HG03469 (cell line): Measurements from ENCODE around the gene IQGAP3.

Experiments used
- ATAC-seq: cut with Tn5 transposase; IDR thresholded peaks from one replicate; pipeline ENCODE4 v1.9.1; 2021; ENCODE audit warnings: mild to moderate bottlenecking, moderate library complexity, moderate number of reproducible peaks; ENCODE audit not compliant: unreplicated experiment

Gene IQGAP3

DNA sequence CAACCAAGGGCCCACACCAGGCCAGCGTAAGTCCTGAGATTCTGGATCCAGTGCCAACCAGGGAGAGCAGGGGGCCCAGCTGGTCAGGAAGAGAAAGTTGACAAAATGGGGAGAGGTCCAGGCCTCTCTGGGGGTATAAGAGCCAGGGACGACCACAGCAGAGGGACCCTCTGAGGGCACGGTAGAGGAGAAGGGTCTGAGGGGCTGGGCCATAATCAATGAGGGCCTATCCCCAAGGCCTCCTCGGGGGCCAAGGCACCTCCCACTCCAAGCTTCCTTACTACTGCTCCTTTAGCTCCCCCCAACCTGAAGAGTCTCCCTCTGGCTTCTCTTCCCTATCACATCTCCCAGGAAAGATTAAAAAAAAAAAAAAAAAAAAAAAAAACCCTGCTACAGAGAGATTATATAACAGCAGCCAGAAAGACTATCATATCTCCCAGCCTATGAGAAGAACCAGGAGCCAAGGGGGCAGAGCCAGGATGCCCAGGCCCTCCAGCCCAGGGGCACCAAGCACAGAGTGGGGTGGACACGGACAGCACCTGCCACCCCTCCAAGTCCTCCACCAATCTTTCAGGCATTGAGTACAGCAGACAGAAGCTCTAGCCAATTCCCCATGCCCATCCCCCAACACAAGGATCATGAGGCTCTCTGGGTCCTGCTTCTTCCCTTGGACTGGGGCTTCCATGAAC, 74.5 kb downstream of the IQGAP3 start:
- no peak for ATAC-seq

DNA sequence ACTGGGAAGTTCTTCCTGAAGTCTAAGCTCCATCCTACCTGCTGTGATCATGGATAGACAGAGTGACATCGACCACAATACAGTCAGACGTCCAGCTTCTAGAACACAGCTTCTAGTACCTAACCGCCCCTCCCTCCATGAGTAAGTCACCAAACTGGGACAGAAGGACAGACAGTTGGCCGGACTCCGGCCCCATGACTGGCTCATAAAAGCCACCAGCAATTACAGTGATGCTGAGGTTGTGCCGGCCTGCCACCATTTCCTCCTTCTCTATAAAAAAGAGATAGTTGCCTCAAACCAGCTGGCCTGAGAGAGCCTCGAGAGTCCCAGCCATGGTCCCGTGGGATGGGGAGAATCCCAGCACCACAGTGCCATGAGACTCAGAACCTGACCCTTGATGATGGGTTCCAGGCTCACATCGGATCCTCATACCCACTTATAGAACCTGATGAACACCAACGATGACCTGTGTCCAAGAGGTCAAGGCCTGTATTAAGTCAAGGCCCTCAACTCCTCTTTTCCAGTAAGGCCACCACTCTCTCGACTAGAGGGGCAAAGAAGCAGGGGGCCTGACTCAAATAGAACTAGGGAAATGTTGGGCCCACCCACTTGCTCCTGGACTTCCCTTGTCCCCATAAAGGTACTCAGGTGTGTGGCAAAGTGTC, 75.2 kb downstream of the IQGAP3 start:
- ATAC-seq = no peak

DNA sequence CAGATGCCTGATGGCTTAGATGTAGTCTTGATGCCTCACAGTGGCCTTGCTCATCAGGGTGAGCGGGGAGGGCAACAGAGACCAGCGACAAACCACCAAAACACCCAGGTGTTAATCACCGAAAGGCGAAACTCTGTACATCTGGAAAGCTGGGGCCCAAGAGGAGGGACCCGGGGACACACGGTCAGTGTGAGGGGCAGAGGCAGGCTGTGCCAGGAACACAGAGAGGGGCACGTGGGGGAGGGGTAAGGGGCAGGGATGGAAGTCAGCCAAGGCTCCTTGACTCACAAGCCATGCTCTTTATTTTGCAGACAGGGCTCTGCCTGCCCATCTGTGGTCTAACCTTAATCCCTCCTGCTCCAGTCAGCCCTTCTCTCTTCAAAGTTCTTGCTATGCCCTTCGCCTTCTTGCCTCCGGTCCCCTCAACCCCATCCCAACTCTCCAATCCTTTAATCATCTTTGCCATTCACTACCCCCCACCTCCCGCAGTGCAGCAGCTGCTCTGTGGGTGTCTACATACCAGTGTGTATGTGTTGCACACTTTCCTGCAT, 76.1 kb downstream of the IQGAP3 start:
- no peak for ATAC-seq

DNA sequence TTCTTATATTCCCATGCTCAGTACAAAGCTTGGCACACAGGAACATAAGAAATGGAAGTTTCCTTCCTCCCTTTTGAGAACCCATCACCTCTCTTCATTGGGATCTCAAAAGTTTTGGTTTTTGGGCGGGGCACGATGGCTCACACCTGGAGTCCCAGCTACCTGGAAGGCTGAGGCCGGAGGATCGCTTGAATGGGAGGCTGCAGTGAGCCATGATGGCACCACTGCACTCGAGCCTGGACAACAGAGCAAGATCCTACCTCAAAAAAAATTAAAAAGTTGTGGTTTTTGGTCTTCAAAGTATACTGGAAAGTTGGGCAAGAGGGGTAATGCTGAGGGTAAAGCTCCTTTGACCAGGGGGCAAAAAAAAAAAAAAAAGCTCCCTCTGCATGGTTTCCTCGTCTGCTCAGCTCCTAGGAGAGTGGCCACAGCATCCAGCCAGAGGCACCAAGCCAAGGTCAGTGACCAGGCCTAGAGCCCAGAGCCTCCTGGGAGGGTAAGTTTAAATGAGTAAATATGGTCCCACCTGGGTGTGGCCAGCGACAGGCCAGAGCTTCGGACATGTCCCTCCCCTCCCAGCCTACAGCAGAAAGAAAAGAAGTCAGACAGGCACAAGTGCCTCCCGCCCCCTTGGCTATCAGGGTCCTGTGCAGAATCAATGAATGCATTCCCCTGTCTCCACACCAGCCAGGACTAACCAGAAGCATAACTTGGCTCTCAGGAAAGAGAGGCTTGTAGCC, 76.8 kb downstream of the IQGAP3 start:
- no peak for ATAC-seq

DNA sequence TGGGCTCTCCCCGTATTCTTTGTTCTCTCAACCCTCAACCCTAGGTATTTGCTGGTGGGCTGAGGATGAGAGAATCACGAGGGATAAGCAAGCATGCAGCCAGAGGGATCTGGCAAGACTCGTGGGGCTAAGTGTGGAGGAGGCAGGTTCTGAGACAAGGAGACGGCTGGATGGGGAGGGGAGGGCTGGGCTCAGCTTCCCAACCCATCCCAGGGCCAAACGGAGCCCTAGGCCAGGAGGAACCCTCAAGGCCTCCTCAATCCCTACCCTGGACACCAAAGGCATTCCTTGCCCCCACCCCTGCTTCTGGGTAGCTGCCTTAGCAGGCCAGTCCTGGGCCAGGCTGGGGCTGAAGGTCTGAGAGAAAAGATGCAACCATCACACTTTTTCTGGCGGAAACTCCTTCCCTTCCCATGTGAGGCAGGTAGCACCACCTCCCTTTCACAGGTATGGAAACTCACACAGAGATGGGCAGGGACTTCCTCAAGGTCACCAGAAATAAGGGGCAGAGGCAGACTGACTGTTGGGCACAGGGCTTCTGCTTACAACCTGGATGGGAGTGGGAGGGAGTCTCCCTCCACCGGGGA, 78.0 kb downstream of the IQGAP3 start:
- ATAC-seq = no peak

DNA sequence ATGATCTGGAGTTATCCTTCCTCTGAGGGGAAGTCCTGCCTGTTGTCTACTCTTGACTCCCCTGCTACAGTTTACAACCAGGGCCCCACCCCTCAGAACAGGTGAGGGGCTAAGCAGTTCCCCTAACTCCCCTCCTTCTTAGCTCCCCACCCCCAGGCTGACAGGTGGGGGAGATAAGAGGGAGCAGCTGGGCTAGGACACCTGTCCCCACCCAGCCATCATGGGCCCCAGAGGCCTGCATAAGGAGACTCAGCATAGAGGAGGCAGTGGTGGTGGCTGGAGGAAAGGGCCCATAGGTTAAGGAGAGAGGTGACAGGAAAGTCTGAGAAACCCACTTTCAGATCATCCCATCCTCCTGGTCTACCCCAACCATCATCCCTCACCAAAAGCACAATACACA, 78.6 kb downstream of the IQGAP3 start:
- no peak for ATAC-seq

DNA sequence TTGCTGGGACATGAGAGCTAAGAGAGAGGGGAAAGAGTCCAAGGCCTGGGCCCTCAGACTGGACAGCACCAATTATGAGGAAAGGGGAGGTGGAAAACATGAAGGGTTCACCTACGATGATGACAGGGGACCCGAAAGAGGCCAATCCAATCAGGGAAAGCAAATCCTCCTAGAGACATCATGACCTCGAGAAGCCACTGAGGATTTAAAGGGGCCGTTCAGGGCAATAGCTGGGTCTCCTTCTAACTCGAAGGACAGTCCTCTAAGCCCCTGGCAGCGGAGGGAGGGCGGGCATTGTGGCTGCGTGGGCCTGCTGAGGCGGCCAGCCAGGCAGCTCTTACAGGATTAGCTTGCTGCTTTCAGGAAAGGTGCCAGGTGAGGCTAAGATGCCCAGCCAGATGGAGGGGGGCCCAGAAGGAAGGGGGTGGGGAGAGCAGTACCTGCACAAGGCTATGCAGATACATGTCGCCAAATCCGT, 79.2 kb downstream of the IQGAP3 start:
- no peak for ATAC-seq

DNA sequence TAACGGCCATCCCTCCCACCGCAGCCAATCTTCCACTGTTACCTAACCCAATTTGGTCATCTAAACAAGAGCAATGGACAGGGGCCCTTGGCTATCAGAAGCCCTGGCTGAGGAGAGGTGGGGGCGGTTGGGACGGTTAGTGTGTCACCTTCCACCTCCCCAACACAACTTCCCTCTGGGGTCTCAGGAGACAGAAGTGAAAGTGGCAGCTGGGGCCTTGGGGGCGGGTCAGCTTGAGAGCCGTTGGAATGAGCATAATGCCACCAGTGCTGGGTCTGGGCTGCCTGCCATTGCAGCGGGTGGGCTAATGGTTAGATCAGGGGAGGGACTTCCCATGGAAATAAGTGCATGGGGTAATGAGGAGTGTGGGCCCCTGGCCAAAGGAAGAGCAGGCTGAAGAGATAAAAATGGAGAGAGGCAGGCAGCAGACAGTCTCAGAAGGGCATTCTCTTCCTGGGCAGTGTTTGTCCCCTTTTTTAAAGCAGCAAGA, 79.7 kb downstream of the IQGAP3 start:
- no peak for ATAC-seq

DNA sequence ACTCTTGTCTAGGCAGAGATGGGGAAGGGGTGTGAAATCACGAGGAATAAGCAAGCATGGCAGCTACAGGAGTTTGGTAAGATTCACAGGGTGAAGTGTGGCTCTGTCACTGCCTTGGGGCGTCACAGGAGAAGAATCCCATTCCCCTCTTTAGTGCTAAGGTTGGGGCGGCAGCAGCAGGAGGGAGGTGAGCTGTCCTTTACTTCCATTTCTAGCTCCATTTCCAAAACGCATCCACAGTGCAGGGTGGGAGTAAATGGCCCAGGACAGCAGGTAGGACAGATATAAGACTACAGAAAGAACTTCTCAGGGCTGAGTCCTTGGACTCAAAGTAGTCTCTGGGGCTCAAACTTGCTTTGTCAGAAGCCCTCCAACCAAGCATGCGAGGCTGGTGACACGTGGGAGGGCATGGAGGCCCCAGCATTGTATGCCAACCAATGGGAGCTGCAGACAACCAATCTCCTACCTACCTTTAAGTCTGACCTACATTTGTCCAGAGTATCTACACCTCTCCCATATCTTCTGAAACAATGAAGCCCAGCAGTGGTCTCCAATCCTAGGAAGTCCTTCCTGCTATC, 80.3 kb downstream of the IQGAP3 start:
- no peak for ATAC-seq

DNA sequence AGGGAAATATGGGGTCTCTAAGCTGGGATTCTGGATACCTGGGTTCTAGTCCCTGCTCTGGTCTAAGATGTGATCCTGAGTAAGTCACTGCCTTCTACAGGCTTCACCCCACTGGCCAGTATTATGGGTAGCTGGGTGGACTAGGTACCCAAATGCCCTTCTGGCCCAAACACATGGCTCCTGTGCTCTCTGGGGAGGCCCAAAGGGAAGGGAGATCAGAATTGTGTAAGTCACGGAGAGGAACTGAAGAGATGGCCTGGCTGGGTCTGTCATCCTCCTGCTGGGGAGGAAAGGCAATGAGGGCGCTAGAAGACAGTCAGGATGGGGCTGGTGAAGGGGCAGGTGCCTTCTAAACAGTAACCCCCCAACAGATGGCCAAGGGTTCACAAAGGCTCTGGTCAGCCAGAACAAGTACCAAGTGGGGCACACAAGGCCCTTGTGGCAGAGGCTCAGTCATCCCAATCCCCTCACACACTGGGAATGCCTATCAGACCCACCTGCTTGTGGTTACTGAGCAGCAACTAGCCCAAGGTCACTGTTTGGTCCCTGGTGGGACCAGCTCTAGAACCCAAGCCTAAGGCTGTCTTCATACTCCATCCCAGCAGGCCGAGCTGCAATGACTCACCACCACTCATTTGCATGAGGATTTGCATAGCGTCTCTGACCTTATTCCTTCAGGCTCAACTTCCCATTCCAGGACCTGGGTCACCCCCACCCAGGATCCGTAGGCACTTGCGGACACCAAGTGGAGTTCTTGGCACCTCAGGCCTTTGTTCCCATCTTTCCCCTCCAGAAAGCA, 81.0 kb downstream of the IQGAP3 start:
- ATAC-seq = no peak

DNA sequence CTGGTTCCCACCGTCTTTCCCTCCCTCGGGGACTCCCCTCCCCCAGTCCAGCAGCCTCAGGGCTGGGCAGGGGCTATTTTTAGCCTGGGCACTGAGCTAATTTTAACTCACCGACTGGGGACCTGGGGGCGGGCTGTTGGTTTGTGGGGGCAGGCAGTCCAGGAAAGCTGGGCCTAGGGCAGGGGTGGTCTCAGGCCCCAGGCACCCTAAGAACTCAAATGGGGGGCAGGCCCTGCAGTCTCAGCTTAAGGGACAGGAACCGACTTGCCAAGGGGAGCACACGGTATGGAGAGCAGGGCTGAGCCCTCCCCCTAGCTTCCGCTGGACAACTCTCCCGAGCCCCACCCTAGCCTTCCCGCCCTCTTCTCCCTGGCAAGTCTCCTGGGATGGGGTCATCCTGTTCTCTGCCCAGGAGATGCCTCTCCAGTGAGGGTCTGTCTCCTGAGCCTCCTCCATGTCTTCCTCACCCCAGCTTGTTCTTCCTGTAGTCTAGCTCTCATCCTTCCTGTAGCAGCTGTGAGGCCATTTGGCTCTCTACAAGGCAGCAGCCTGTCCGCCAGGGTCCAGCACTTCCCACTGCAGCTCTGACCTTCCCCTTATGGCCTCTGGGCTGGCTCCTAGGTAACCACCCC, 81.8 kb downstream of the IQGAP3 start:
- no peak for ATAC-seq

DNA sequence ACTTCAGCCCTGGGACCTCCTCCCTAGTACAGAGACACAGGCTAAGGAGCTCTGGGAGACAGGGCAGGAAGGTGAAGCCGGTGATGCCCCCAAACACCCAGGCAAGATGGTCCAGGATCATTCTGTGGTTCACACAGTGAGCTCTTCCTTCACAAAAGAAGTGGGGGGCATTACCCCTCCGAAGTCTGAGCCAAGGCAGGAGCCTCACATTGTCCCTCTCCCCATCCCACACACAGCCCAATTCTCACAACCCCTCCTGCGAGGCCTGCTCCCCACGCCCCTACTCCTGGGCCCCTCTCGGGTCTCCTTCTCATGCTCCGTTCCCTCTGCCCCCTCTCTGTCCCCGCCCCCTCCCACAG, 82.5 kb downstream of the IQGAP3 start:
- ATAC-seq = no peak

DNA sequence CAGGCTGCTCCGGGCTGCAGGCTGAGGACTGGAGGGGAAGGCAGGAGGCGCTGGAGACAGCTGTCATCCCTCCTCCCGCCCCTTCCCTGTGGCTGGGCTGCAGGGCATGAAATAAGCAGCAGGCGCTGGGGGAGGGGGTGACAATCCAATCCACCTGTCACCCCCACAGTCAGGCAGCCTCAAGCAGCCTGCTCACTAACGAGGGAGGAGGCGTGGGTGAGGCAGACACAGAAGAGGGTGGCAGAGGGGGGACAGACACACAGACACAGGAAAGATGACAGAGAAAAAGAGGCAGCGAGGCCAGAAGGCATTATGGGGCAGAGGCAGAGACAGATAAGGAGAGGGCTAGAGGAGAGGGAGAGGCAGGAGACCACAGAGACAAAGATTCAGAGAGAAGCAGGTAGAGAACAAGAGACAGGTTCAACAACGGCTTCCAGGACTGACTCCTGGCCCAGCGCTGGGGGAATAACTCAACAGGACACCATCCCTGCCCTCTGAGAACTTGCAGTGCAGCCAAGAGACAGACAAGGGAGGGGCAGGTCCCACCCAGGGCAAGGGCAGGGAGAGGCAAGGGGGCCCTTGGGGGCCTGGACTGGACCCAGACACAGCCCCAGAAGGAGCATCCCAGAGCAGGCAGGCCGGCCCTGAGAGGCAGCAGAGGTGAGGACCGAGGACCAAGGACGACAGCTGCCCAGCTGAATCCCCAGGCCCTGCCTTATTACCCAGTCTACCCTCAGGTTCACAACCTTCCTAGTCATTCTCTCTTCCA, 83.0 kb downstream of the IQGAP3 start:
- ATAC-seq = no peak

DNA sequence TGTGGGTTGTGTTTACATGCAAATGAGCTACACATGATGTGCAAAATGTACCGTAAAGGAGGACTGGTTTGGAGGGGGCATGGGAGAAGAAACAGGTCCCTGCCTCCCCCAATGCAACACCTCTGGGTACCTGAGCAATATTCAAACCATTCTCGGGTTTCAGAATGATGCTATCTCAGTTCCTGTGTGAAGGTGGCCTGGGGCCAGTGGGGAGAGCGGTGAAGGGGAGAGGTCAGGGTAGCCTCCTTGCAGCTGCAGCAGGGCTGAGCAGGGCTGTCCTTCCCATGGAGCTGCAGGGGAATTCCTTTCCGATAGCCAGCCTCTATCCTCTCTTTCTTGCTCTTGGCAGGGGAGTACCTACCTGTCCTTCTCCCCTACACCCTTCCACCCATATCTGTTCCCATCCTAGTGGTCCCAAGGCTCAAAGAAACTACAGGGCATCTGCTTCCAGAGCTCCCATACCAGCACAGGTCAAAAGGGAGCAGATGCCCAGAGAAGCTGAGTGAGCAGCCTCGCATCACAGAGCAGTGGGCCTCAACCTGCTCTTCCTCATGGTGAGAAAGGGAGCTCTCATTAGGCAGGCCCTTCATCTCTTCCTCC, 83.7 kb downstream of the IQGAP3 start:
- ATAC-seq = peak; percentile 30

DNA sequence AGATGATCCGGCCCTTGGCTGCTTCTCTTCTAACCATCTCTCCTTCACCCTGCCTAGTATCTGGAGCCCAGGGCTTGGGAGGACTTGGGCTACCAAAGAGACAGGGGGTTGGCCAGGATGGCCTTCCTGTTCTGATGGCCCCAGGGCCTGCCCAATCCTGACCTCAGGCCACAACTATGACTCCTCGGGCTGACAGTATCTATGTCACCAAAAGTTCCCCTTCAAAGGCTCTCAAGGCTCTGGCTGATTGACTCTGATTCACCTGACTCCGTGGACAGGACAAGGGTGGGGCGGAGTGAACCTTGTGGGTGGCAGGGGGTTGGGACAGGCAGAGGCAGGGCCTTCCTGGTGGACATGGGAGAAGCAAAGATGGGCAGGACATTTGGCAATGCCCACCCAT, 84.5 kb downstream of the IQGAP3 start:
- ATAC-seq = no peak

DNA sequence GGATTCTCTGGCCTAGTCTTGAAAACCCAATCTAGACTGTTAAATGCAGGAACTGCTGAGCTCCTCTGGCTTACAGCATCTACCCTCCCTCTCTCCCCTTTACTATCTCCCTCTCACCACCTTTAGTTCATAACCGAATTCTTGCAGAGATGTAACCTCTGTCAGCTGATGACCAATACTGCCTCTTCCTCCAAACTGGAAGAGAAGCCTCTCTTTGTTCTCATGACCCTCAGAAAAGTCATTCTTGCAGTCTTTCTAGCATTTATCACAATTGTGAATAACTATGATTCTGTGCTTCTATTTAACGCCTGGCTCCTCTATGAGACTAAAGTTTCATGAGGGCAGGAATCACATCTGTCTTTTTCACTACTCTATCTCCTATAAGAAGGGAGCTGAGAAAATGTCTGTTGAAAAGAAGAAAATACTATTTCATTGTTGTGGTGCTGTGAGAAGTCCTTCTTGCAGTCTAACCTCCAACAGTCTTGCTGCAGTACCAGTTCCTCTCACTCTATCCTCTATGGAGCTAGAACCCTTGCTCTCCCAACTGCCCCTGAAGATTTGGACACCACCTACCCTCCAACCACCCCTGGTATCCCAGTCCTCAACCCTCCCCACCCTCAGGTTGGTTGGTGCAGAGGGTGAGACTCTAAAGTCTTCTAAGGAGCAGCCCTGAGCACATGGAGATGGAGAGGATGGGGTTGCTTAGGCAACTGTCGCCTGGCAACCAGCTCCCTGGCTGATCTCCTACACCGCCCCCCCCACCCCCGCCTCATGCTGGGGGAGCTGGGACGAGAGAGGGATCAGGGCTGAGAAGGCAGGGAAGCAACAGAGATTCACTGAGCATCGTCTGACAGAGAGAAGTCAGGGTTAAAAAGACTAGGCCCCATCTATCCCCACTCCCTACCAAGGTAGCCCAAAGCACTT, 85.7 kb downstream of the IQGAP3 start:
- no peak for ATAC-seq

DNA sequence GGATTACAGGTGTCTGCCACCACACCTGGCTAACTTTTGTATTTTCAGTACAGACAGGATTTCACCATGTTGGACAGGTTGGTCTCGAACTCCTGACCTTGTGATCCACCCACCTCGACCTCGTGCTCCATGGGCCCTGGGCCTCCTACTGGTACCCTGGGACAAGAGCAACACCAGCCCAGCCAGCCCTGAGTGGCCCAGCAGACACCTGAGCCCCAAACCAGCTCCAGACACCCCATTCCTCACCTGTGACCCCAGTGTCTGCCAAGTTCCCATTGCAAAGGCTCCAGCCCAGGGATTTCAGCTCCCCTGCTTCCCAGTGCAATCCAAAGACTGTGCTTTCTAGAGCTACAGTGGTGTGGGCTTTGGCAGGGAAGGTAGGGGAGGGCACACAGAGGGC, 86.4 kb downstream of the IQGAP3 start:
- no peak for ATAC-seq
